HG03280 (cell line): ENCODE measurements around the gene PUS3.
A peak's percentile ranks its signal among the peaks of the same experiment; 100 is the strongest.

Source experiments
- ATAC-seq: cut with Tn5 transposase; IDR thresholded peaks from one replicate; pipeline ENCODE4 v1.9.1; 2021; ENCODE audit warnings: mild to moderate bottlenecking, moderate library complexity; ENCODE audit not compliant: unreplicated experiment

PUS3 gene, protein sequence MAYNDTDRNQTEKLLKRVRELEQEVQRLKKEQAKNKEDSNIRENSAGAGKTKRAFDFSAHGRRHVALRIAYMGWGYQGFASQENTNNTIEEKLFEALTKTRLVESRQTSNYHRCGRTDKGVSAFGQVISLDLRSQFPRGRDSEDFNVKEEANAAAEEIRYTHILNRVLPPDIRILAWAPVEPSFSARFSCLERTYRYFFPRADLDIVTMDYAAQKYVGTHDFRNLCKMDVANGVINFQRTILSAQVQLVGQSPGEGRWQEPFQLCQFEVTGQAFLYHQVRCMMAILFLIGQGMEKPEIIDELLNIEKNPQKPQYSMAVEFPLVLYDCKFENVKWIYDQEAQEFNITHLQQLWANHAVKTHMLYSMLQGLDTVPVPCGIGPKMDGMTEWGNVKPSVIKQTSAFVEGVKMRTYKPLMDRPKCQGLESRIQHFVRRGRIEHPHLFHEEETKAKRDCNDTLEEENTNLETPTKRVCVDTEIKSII

DNA sequence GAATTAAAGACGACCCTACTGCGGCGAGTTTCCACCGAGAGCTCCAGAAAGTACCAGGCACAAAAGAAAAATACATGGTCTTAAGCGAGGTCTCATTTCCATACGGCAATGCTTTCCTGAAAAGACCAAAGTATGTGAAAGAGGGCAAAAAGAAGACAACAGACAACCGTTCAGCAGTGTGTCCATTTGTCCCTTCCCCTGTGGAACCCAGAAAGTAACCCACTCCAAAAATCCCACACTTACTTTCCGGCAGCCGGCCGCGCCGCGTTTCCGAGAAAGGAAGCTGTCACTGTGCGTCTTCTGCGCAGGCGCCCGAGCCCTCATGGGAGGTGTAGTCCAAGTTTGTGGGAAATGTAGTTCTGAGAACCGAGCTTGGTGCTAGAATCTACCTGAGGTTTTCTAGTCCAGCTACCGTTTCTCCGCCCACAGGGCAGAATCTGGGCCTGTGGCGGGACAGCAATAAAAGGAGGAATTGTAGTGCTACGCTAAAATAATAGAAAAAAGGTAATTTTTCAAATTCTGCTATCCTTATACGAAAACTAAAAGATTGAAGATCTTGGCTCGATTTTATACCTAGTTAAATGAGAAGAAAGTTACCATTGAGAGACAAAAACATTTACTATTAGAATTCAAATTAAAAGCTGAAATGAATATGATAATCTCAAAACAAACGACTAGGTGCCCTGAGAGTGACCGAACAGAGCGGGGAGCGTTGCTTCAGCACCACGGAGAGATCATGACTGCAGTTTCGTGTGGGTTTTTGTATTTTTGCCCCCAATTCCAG lies at the start of gene PUS3:
PUS3 (minus strand) TSS at position 280 of the 784 bp plus-strand sequence. CDS start 6,922 bp downstream, outside the sequence.
- peak; percentile 97 for ATAC-seq

DNA sequence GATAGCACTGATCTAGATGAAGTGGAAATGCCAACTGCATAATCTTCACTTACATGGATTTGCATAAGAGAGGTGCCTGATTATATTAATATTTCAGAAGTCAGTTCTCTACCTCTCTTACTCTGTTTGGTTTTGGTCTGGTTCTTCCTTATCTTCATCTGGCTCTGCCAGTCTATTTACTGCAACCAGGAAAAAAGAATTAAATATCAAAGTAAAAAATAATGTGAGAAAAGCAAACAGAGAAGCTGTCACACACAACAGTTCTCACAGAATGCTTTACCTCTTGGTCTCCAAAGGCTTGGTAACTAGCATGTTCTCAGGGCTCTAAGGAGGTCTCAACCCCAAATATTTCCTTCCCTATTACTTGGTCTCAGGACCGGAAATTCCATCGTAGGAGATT lies 49.6 kb upstream of the PUS3 start:
- no peak for ATAC-seq

DNA sequence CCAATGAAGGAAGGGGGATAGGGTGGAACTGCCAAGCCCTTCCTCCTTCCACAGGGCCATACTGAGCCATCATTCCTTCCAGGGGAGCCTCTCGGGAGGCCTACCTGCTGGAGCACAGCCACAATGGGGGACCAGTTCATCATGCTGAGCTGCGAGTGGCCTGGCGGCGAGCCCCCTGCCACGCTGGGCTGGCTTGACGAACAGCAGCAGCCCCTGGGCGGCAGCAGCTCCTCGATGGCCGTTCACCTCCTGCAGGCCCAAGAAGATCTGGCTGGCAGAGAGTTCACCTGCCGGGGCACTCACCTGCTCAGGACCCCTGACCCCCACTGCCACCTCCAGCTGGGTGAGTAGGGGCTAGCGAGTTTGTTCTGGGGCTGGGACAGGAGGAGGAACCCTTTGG lies 48.7 kb upstream of the PUS3 start:
- ATAC-seq: no peak

DNA sequence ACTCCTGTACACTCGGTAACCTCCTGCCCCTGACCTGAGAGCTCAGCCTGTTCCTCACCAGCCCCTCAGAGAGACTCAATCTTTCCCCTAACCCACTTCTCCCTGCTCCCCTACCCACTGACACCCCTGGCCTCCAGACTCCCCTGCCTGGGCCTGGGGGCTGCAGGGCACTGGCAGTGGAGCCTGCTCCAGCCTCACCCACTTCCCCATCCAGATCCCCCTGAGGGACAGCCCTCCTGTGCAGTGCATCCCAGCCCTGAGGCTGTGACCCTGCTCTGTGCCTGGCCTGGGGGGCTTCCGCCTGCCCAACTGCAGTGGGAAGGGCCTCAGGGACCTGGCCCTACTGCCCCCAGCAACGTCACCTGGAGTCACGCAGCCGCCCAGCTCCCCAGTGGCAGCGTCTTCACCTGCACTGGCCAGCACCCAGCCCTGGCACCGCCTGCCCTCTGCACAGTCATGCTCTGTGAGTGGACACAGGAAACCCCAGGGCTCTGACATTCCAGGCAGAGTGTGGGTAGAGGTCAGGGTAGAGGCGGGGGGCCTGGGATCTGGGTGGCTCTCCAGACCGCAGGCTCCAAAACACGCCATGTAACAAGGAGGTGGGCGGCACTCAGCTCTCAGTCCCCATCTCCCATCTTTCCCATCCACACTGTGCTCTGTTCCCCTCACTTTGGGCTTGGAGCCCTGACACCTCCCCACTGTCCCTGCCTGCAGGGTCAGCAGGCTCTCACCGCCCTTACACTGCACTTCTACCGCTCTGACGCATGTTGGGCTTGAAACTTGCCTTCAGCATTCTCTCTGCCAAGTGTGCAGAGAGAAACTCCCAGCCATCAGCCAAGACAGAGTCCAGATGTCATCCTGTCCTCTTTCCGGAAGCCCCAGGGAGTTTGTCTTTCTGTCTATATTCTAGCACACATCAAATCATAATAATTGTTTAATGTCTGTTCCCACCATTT lies 48.0 kb upstream of the PUS3 start:
- no peak for ATAC-seq

DNA sequence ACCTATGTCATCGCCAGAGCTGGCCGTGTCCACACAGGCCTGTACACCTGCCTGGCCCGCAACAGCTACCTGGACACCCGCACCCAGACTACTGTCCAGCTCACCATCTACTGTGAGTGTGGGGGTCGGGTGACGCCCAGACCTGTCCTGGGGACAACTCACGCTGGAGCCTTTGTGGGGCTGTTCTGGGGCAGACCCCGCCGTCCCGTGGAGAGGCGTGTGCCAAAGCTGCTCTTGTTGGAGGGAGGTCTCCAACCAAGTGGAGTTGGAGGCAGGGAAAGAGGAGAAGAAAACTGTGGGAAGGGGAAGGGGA lies 47.1 kb upstream of the PUS3 start:
- no peak for ATAC-seq

DNA sequence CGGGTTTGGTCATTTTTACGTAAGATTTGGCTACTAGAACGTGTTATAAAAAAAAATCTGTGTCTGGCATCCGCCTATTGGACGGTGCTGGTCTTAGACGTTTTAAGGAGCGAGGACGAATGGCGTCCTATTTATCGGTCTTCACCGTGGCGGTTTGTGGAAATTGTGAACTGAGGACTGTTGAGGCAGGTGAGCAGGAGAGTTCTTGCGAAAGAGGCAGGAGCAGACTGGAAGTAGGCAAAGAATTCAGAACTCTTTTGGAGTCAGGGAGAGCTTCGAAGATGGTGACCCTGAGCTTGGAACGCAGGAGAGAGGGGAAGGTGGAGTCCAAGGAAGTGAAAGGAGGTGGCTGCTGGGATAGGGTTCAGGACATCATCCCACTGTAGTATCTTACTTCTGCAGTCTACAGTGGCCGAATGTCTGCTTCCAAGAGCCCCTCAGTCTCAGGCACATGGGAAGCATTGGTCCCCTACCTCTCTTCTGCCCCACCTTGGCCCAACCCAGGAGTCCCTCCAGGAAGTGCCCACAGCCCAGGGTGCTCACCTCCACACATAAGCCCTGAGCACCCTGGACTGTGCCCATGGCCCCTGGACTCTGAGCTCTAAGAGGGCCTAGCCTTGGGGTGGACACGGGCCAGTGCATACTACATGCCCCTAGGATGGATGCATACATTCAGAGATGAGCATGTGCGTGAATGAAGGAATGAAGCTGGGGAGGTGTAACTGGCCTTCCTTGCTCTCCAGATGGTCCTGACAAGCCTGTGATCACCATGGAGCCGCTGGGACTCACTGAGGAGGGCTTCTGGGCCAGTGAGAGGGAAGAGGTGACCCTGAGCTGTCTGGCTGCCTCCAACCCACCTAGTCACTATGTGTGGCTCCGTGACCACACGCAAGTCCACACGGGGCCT lies 46.5 kb upstream of the PUS3 start:
- ATAC-seq: no peak

DNA sequence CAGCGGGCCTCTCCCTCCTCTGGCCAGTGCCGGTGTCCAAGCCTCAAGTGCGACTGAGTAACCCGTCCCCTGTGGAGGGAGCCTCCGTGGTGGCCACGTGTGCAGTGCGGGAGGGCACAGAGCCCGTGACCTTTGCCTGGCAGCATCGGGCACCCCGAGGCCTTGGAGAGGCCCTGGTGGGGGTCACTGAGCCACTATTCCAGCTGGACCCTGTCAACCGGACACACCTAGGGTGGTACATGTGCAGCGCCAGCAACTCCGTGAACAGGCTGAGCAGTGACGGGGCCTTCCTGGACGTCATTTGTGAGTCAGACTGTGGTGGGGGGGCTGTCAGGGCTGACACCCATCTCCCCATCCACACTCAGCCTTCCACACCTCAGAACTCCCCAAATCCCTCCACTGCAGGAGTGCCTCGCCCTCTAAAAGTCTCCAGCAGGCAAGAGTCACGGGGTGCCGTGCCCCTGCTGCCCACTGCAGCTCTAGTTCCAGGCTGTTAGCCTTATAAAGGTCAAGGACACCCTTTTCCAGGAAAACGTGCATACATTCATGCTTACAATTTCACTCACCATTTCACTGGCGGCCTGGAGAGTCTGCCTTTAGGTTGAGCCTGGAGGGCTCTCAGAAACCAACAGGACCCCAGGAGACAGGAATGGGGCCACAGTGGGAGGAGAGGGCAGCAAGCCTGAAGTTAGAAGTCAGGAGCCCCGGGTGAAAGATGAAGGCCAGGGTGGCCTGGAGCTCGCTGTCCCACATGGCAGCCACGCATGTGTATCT lies 45.5 kb upstream of the PUS3 start:
- no peak for ATAC-seq

DNA sequence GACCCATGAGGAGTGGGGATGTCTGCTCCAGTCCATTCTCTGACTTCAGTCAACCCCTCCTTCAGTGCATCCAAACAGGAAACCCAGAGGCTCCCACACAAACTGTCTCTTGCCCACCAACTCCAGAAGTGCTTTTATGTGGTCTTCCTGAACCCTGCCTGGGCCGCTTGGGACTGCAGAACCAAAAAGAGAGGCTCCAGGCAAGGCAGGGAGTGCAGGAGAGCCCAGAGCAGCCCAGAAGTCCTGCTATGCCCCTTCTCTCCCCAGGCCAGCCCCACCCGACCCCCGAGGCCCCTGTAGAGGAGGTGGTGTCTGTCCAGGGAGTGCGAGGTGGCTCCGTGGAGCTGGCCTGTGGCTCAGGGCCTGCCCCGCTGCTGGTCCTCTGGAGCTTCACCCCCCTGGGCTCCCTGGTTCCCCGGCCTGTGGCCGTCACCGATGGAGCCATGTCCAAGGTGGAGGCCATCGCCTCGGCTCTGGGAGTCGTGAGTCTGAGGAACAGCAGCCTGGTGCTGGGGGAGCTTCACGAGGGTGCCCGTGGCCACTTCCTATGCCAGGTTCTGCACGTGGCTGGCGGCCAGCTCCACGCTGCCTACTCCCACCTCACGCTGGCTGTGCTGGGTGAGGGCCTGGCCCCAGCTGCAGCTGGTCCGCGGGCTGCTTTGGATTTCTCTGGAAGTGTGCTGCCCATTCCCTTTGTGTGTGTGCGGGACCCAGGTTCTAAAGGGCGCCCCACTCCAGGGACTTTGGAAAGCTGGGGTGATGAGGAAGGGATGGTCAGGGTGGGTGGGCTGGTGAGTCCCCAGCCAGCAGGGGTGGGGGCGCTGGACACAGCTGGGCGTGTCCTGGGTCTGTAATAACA lies 44.6 kb upstream of the PUS3 start:
- ATAC-seq: no peak

DNA sequence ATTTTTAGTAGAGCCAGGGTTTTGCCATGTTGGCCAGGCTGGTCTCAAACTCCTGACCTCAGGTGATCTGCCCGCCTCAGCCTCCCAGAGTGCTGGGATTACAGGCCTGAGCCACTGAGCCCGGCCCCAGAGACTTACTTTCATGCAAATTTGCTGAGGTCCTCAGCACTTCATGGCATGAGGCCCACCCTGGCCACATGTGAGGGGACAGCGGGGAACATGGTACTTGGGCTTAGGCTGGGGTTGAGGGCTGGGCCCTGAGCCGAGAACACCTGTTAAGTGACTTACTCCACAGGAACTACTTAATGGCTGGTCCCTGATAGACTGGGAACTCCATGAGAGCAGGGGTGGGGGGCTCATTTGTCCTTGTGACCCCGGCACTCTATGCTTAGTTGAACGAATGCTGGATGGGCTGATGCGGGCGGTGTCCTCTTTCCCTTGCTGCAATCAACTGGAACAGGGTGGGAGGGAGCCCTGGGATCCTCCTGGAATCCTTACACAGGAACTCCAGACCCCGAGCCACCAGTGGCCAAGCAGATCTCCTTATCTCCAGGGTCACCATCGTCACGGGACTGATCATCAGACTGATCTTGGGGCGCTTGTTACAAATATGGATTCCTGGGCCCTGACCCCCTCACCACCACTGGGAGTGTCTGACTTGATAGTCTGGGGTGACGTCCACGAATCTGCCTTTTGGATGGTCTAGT lies 43.9 kb upstream of the PUS3 start:
- ATAC-seq: no peak

DNA sequence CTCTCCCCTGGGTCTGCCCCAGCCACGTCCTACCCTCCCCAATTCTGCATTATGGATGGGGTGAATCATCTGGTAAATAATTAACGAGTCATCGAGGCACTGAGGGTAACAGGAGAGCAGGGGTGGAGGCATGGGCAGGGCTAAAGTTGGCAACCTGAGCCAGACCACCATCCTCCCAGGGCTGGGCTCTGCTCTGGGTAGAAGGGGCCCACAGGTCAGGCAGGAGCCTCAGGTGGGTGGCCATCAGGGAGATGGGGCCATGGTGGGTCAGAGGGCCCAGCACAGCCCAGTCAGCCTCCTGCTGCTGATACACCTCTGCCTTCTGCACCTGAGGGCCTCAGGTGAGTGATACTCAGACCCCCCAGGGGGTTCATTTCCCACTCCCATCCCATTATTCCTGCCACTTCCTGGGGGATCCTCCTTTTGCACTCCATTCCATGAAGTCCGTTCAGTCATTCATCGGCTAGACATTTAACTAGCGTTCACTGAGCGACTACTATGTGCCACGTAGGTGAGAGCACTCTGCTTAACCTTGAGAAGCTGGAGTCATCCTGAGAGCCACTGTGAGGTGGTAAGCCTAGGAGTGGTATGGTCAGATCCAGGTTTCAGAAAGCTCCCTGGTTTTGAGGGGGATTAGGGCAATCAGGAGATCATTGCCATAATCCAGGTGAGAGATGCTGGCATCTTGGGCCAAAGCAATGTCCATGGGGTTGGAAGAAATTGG lies 43.0 kb upstream of the PUS3 start, which contains the start of gene VSIG10L2:
VSIG10L2 (plus strand) TSS at position 248 of the 724 bp plus-strand sequence; CDS start at position 260, 12 bp downstream.
- ATAC-seq: no peak

DNA sequence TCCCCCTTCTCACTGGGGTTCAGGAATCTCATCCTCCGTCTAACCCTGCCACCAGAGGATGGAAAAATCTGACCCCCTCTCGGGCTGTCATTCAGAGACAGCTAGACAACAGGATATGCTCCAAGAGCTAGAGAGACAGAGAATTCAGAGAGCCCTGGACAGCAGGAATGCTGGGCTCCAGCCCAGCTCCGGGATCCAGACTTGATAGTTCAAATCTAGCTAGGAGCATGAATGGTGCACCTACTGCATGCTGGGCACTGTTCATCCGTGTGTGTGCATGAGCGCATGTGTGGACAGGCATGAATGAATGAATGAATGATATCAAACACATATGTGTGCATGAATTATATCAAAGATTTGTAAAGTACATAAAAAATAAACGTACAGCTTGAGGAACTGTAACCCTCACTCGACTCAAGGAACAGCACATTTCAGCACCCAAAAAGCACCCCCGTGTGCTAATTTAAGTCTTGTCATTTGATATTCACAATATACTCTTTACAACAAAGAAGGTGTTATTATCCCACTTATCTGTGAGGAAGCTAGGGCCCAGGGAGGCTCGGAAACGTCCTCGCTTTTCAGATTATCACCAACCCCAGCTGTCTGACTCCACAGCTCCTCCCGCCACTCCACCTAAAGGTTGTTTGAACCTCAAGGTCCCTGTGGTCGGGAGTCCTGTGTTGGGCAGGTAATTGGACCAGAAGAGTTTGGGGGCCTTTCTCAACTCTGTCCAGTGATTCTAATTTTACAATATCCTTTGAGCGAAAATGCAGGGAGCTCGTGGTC lies 42.2 kb upstream of the PUS3 start:
- ATAC-seq: no peak

DNA sequence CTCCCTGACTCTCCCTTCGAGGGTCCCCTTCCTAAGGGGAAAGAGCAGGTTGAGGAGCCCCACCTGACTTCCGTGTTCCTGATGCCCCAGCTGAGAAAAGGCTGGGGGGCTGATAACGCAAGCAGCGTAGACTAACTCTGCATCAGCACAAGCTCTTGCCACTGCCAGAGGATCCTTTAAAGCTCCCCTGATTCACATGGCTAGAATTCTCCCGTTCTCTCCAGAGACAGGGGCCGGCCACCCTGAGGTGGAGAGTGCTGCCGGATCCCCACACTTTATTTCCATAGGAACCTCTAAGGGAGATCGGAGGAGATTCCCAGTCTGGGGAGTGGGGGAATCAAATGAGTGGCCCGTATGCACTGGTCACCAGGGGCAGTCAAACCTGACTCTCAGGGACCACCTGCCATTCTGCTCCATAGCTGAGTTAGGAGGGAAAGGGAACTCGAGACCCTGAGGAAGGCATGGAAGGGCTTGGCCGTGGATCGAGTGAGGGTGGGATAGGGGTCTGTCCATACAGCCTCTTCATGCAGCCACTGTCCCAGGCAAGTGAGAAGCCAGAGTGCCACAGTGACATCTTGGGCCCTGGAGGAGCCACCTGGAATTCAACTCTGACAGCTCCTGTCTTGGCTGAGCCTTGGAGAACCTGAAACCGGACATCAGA lies 41.5 kb upstream of the PUS3 start:
- ATAC-seq: no peak

DNA sequence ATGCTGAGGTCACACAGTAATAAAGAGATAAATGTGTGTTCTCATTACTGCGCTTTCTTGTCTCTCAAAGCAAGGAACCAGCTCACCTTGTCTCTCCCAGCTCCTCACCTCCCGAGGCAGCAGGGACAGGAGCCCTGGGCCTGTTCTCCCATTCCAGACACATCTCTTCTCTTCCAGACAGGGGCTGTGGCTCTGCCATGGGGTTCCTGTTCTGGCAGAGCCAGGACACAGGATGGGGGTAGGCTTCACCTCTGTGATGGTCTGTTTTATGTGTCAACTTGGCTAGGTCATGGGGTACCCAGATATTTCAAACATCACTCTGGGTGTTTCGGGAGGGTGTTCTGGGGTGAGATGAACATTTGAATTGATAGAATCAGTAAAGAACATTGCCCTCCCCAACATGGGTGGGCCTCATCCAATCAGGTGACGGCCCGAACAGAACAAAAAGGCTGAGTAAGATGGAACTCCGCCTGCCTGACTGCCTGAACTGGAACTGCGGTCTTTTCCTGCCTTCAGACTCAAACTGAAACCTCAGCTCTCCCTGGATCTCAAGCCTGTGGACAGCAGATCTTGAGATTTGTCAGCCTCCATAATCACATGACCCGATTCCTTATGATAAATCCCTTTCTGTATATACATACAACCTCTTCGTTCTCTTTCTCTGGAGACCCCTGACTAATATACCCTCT lies 40.8 kb upstream of the PUS3 start:
- no peak for ATAC-seq

DNA sequence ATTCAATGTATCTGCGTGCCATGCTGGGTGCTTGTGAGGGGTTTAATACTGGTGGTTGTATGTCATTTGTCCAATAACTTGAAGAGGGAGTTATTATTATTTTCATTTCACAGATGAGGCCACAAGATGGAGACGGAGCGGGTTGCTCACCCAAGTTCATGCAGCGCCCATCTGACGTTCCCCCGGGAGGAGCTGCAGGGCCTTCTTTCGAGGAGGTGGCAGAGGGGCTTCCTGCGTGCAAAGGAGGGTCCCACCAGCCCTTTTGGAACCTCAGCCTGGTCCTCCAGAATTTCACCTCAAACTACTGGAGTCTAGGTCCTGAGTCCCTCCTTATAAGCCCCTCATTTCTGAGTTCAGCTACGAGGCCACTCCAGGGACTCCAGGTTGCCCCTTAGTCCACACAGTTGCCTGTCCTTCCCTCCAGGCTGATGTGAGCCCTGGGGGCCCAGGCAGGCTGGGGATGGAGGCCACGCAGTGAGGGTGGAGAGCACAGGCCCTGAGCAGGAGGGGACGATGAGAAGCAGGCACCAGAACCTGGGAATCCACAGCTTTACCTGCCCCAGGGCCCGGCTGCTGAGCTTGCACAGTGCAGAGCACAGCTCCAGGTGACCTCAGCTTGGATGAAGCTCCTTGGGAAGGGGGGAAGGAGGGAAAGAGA lies 39.9 kb upstream of the PUS3 start:
- ATAC-seq: no peak
